Smooth muscle cell (in vitro differentiated cells): ENCODE results near the gene B3GAT2. TPM values are rescaled to one million over a fixed set of nuclear protein-coding genes. Genes with fewer than 3 reads are reported as not detected.
"Not testable (repeated sequence)": the region's sequence is repeated elsewhere in the genome, so short reads cannot be mapped to it uniquely, and the experiment has no call there.

ENCODE experiments used
- DNase-seq: peaks from one replicate; lab custom pipeline; 2025; ENCODE audit not compliant: unreplicated experiment; lab: John Stamatoyannopoulos, UW
- H2AFZ ChIP-seq: fragments of 200-600 bp; sonication (generic); 2 replicates; pipeline ENCODE4 v1.6.0; 2016; ENCODE audit warnings: antibody characterized with exemption, low read depth, mild to moderate bottlenecking
- H3F3A ChIP-seq: fragments of 200-600 bp; sonication (generic); 2 replicates; pipeline ENCODE4 v1.6.0; 2017; ENCODE audit warnings: antibody characterized with exemption, low read depth
- H3K27ac ChIP-seq: fragments of 200-600 bp; sonication (generic); 2 replicates; pipeline ENCODE4 v1.5.1; 2016; ENCODE audit warnings: low read depth, mild to moderate bottlenecking
- H3K27me3 ChIP-seq: fragments of 200-600 bp; sonication (generic); 2 replicates; pipeline ENCODE4 v1.6.1; 2016; ENCODE audit warnings: low read depth, mild to moderate bottlenecking
- H3K36me3 ChIP-seq: fragments of 200-600 bp; sonication (generic); 2 replicates; pipeline ENCODE4 v1.5.1; 2016; ENCODE audit warnings: low read depth
- H3K4me1 ChIP-seq: fragments of 200-600 bp; sonication (generic); 2 replicates; pipeline ENCODE4 v1.5.1; 2016; ENCODE audit warnings: low read depth
- H3K4me2 ChIP-seq: fragments of 200-600 bp; sonication (generic); 2 replicates; pipeline ENCODE4 v1.6.0; 2016; ENCODE audit warnings: mild to moderate bottlenecking
- H3K4me3 ChIP-seq: fragments of 200-600 bp; sonication (generic); 2 replicates; pipeline ENCODE4 v1.5.1; 2016; ENCODE audit warnings: mild to moderate bottlenecking
- H3K79me2 ChIP-seq: fragments of 200-600 bp; sonication (generic); 2 replicates; pipeline ENCODE4 v1.6.0; 2016; ENCODE audit warnings: low read depth, mild to moderate bottlenecking
- H3K9ac ChIP-seq: fragments of 200-600 bp; sonication (generic); 2 replicates; pipeline ENCODE4 v1.6.0; 2016; ENCODE audit warnings: low read depth
- H3K9me3 ChIP-seq: fragments of 200-600 bp; sonication (generic); replicated peaks from 2 replicates; pipeline ENCODE4 v1.5.1; 2016; ENCODE audit warnings: low read depth
- H4K20me1 ChIP-seq: fragments of 200-600 bp; sonication (generic); 2 replicates; pipeline ENCODE4 v1.6.0; 2016; ENCODE audit warnings: low read depth
- WGBS: methylation state at CpG from one replicate; pipeline ENCODE4 v1.1.7; 2016; ENCODE audit warnings: low lambda C conversion rate; 5-methylcytosine and 5-hydroxymethylcytosine counted together
- polyA plus RNA-seq: library from polyadenylated mRNA; unstranded; fragments of >200 nt; fragmentation: Nextera tagmentation; extraction: Ambion mirVana; gene quantifications from 2 replicates; pipeline ENCODE4 v1.2.1, GENCODE V29; 2016
- total RNA-seq: library from RNA; depleted of rRNA; stranded (reverse); fragments of >200 nt; gene quantifications from 2 replicates; pipeline ENCODE4 v1.2.3, GENCODE V29; 2014
- TF ChIP-seq, protein P1 (sequence below): fragments of 200-600 bp; sonication (generic); IDR thresholded peaks from 2 replicates; pipeline ENCODE4 v1.5.1; 2017; ENCODE audit warnings: borderline replicate concordance, mild to moderate bottlenecking, antibody characterized with exemption; ENCODE audit not compliant: insufficient read depth, poor library complexity, severe bottlenecking

The B3GAT2 gene
- total and polyA plus RNA-seq, 2 experiments from 2014 or later: 0.13 to 0.14 TPM

- whole genome bisulfite sequencing: 51% methylated on average over 3 of the region's 3 CpGs
- H3F3A ChIP-seq: no peaks in the 10 kb centered on the region
- TF ChIP-seq, protein P1, sequence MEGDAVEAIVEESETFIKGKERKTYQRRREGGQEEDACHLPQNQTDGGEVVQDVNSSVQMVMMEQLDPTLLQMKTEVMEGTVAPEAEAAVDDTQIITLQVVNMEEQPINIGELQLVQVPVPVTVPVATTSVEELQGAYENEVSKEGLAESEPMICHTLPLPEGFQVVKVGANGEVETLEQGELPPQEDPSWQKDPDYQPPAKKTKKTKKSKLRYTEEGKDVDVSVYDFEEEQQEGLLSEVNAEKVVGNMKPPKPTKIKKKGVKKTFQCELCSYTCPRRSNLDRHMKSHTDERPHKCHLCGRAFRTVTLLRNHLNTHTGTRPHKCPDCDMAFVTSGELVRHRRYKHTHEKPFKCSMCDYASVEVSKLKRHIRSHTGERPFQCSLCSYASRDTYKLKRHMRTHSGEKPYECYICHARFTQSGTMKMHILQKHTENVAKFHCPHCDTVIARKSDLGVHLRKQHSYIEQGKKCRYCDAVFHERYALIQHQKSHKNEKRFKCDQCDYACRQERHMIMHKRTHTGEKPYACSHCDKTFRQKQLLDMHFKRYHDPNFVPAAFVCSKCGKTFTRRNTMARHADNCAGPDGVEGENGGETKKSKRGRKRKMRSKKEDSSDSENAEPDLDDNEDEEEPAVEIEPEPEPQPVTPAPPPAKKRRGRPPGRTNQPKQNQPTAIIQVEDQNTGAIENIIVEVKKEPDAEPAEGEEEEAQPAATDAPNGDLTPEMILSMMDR: no peak
- H3K4me1 ChIP-seq: no peaks in the 10 kb centered on the region
- no peak overlapping the region for H3K4me3 ChIP-seq
- no peak overlapping the region for H3K27ac ChIP-seq
- no peak for DNase-seq
- no peaks in the 10 kb centered on the region for H4K20me1 ChIP-seq
- H3K79me2 ChIP-seq: no peaks in the 10 kb centered on the region
- H2AFZ ChIP-seq: no peak overlapping the region
- no peaks in the 10 kb centered on the region for H3K36me3 ChIP-seq
- H3K27me3 ChIP-seq: peaks cover 88% of the 10 kb centered on the region
- no peak overlapping the region for H3K4me2 ChIP-seq
- no peak overlapping the region for H3K9ac ChIP-seq
- no peaks in the 10 kb centered on the region for H3K9me3 ChIP-seq
Observed at GRCh38 chr6:70954176-70954575, 2.7 kb downstream of the B3GAT2 start.

- no peaks in the 10 kb centered on the region for H3K4me1 ChIP-seq
- no peaks in the 10 kb centered on the region for H4K20me1 ChIP-seq
- 56% methylated on average over 3 of the region's 3 CpGs for WGBS
- no peak overlapping the region for H2AFZ ChIP-seq
- no peak overlapping the region for H3K4me3 ChIP-seq
- H3K9me3 ChIP-seq: no peaks in the 10 kb centered on the region
- H3K27me3 ChIP-seq: peaks cover 73% of the 10 kb centered on the region
- H3K9ac ChIP-seq: no peak overlapping the region
- no peaks in the 10 kb centered on the region for H3K36me3 ChIP-seq
- H3K27ac ChIP-seq: no peak overlapping the region
- no peaks in the 10 kb centered on the region for H3F3A ChIP-seq
- TF ChIP-seq, protein P1: no peak
- H3K79me2 ChIP-seq: no peaks in the 10 kb centered on the region
- H3K4me2 ChIP-seq: no peak overlapping the region
- DNase-seq: no peak
Observed at GRCh38 chr6:70952608-70953165, 4.2 kb downstream of the B3GAT2 start.

GRCh38 chr6:70944321-70944720 is 12.5 kb downstream of the B3GAT2 start:
- not testable (repeated sequence) for H3K4me3 ChIP-seq, H3K4me2 ChIP-seq, H3K9ac ChIP-seq, H3F3A ChIP-seq, H3K79me2 ChIP-seq, H2AFZ ChIP-seq, H3K4me1 ChIP-seq, H3K36me3 ChIP-seq, H4K20me1 ChIP-seq, H3K9me3 ChIP-seq, DNase-seq, H3K27me3 ChIP-seq, H3K27ac ChIP-seq
- WGBS: over 99% methylated on average over 7 of the region's 10 CpGs

GRCh38 chr6:70933853-70934252 is 23.0 kb downstream of the B3GAT2 start:
- TF ChIP-seq, protein P1: no peak
- no peak for DNase-seq
- 93% methylated on average over 3 of the region's 3 CpGs for WGBS
- H3K27ac ChIP-seq: no peak overlapping the region
- H3K27me3 ChIP-seq: no peaks in the 10 kb centered on the region
- H3K9ac ChIP-seq: no peak overlapping the region
- H4K20me1 ChIP-seq: no peaks in the 10 kb centered on the region
- no peaks in the 10 kb centered on the region for H3K4me1 ChIP-seq
- H3K4me3 ChIP-seq: no peak overlapping the region
- no peaks in the 10 kb centered on the region for H3K9me3 ChIP-seq
- no peaks in the 10 kb centered on the region for H3K79me2 ChIP-seq
- H2AFZ ChIP-seq: no peak overlapping the region
- no peak overlapping the region for H3K4me2 ChIP-seq
- H3K36me3 ChIP-seq: no peaks in the 10 kb centered on the region
- no peaks in the 10 kb centered on the region for H3F3A ChIP-seq
